Nephron (organoid): Measurements from ENCODE around the gene ERGIC1.
"Not testable (repeated sequence)": the region's sequence is repeated elsewhere in the genome, so short reads cannot be mapped to it uniquely, and the experiment has no call there.

Experiments
- H3K27ac Mint-ChIP-seq, 3 experiments: 2 replicates each; pipeline ENCODE4 v1.8.0; 2020; ENCODE audit warnings: mixed read lengths in 3 of 3, mild to moderate bottlenecking in 2 of 3, moderate library complexity in 1 of 3
- H3K27me3 Mint-ChIP-seq: 2 replicates; pipeline ENCODE4 v1.8.0; 2021; ENCODE audit warnings: low read depth, mild to moderate bottlenecking, moderate library complexity, mixed read lengths
- H3K36me3 Mint-ChIP-seq: 2 replicates; pipeline ENCODE4 v1.8.0; 2020; ENCODE audit warnings: low read depth, mixed read lengths
- H3K4me1 Mint-ChIP-seq: 2 replicates; pipeline ENCODE4 v1.8.0; 2020; ENCODE audit warnings: mixed read lengths
- H3K4me3 Mint-ChIP-seq, 3 experiments: 2 replicates each; pipeline ENCODE4 v1.8.0; 2020; ENCODE audit warnings: mild to moderate bottlenecking in 3 of 3, mixed read lengths in 3 of 3, moderate library complexity in 2 of 3
- H3K9me3 Mint-ChIP-seq: 2 replicates; pipeline ENCODE4 v1.8.0; 2020; ENCODE audit warnings: mixed read lengths
- TF ChIP-seq, protein P1 (sequence below), 3 experiments: fragments of 200-600 bp; sonication (generic); IDR thresholded peaks; one replicate each; pipeline ENCODE4 v1.5.0; 2021; ENCODE audit warnings: antibody characterized with exemption in 3 of 3; ENCODE audit not compliant: unreplicated experiment in 3 of 3

ERGIC1 gene

DNA sequence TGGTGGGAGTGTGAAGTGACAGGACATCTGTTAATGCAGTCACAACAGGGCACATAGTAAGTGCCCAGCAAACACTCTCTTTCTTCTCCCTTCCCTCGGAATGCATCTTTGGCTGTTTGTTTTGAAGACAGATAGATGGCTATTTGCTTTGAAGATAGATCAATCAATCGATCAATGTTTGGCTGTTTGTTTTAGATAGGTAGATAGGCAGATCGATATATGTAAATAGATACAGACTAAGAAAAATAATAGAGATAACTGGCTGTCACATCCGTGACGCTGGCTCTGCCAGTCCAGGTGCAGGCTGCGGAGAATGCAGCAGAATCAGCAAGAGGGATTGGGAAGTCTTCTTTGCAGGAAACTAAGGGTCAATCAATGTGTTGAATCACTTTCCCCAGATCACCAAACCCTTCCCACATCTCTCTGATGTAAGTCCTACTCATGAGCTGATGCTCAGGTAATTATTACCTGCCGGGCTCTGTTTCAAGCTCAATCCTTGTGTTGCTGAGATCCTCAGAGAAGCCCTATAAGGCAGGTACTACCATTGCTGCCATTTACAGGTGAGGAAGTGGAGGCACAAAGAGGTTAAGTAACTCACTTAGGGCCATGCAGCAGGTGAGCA is 60.8 kb downstream of the ERGIC1 start:
- peaks cover 34% of the 10 kb centered on the region for H3K36me3 Mint-ChIP-seq
- H3K4me1 Mint-ChIP-seq = peaks cover 32% of the 10 kb centered on the region
- H3K27ac Mint-ChIP-seq = no peak overlapping the region
- H3K4me3 Mint-ChIP-seq = no peak overlapping the region
- TF ChIP-seq, protein P1, sequence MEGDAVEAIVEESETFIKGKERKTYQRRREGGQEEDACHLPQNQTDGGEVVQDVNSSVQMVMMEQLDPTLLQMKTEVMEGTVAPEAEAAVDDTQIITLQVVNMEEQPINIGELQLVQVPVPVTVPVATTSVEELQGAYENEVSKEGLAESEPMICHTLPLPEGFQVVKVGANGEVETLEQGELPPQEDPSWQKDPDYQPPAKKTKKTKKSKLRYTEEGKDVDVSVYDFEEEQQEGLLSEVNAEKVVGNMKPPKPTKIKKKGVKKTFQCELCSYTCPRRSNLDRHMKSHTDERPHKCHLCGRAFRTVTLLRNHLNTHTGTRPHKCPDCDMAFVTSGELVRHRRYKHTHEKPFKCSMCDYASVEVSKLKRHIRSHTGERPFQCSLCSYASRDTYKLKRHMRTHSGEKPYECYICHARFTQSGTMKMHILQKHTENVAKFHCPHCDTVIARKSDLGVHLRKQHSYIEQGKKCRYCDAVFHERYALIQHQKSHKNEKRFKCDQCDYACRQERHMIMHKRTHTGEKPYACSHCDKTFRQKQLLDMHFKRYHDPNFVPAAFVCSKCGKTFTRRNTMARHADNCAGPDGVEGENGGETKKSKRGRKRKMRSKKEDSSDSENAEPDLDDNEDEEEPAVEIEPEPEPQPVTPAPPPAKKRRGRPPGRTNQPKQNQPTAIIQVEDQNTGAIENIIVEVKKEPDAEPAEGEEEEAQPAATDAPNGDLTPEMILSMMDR (IDR thresholded peaks at IDR 0.05; ENCODE audit: unreplicated experiment in 3 of 3) = no peak
- no peaks in the 10 kb centered on the region for H3K9me3 Mint-ChIP-seq
- no peaks in the 10 kb centered on the region for H3K27me3 Mint-ChIP-seq

DNA sequence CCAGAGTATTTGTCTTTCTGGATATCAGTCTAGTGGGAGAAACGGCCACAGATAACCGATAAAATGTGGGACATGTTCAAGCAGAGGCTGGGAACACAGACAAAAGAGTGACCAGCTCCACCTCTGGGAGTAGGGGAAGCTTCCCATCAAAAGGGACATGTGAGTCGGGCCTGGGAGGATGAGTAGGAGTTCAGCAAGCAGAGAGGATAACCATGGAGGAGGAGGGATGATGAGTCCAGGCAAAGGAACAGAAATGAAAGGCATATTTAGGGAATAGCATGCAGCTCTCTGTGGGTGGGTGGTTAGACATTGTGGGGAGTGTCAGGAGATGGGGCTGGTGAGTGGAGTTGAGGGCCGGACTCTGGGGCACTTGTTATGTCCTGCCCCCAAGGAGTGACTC is 61.5 kb downstream of the ERGIC1 start:
- Mint-ChIP-seq H3K27me3 (no peaks in the 10 kb centered on the region), H3K4me1 (peaks cover 39% of the 10 kb centered on the region), H3K36me3 (peaks cover 34% of the 10 kb centered on the region), H3K4me3 (no peak overlapping the region), H3K9me3 (no peaks in the 10 kb centered on the region), H3K27ac (peak overlapping the region in 1 of 3 experiments; percentile 17)
- TF ChIP-seq, protein P1 (IDR thresholded peaks at IDR 0.05; ENCODE audit: unreplicated experiment in 3 of 3) = no peak

DNA sequence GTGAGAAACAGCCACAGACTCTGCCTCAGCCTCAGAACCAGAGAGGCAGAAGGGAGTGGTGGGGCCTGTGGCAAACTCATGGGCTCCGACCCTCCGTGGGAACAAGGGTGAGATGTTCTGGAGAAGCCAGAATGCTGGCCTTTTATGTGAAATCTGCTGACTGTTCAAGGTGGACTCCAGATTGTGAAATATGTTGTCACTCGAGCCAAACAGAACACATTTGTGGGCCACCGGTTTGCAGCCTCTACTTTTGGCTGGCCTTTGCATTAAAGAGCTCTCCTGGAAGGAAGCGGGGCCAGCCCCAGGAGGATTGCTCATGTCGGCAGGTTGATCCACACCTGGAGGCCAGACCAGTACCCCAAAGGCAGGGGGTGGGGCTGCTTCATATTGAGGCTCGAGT is 62.4 kb downstream of the ERGIC1 start:
- TF ChIP-seq, protein P1 (IDR thresholded peaks at IDR 0.05; ENCODE audit: unreplicated experiment in 3 of 3) = no peak
- Mint-ChIP-seq H3K27ac (no peak overlapping the region), H3K9me3 (no peaks in the 10 kb centered on the region), H3K4me1 (peaks cover 47% of the 10 kb centered on the region), H3K27me3 (no peaks in the 10 kb centered on the region), H3K36me3 (peaks cover 34% of the 10 kb centered on the region), H3K4me3 (no peak overlapping the region)

DNA sequence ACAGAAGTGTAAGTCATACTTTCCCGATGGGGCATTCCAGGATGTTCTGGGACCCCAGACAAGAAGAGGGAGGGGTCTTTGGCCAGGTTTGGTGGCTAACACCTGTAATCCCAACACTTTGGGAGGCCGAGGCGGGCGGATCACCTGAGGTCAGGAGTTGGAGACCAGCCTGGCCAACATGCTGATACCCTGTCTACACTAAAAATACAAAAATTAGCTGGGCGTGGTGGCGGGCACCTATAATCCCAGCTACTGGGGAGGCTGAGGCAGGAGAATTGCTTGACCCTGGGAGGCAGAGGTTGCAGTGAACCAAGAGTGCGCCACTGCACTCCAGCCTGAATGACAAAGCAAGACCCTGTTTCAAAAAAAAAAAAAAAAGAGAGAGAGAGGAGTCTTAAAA is 63.0 kb downstream of the ERGIC1 start:
- H3K36me3 Mint-ChIP-seq = peaks cover 30% of the 10 kb centered on the region

DNA sequence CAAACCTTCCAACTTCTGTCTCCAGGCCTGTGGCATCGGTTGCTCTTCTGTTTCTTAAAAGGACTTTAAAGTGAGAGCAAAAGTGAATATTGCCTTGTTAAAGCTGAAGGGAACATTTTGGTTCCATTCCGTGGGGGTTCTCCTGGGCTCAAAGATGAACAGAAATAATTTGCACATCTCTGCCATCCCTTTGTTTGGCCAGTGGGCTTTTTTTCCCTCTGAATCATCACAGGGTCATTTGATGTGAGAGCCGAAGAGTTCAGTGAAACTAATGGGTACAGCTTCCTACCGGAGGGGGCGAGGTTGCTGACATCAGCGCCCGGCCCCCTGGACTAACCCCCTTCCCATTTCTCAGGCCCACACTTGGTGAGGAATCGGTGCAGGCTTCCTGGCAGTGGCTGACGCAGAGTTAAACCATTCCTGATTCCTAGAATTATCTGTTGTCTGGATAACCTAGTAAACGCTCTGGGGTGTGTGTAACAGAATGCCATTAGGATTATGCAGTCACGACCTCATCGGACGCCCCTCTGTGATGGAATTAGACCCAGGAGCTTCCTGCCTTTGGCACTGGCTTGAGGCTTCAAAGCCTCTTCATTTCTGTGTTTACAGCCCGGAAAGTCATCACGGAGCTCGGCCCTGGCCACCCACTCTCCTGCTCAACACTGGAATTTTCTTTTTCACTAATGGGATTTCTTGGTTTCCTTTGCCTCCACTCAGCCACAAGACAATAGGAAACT is 63.6 kb downstream of the ERGIC1 start:
- Mint-ChIP-seq H3K27ac (peak overlapping the region; percentile 81 to 93 (median 81)), H3K9me3 (no peaks in the 10 kb centered on the region), H3K27me3 (no peaks in the 10 kb centered on the region), H3K4me3 (no peak overlapping the region), H3K4me1 (peaks cover 48% of the 10 kb centered on the region), H3K36me3 (peaks cover 30% of the 10 kb centered on the region)
- TF ChIP-seq, protein P1 (IDR thresholded peaks at IDR 0.05; ENCODE audit: unreplicated experiment in 3 of 3) = no peak

More for the DNA sequence above, 63.0 kb downstream of the ERGIC1 start:
- Mint-ChIP-seq H3K4me1 (peaks cover 45% of the 10 kb centered on the region), H3K27ac (peak overlapping the region in 2 of 3 experiments; percentile 81 to 93)
- H3K9me3 Mint-ChIP-seq, H3K4me3 Mint-ChIP-seq, H3K27me3 Mint-ChIP-seq: not testable (repeated sequence)

DNA sequence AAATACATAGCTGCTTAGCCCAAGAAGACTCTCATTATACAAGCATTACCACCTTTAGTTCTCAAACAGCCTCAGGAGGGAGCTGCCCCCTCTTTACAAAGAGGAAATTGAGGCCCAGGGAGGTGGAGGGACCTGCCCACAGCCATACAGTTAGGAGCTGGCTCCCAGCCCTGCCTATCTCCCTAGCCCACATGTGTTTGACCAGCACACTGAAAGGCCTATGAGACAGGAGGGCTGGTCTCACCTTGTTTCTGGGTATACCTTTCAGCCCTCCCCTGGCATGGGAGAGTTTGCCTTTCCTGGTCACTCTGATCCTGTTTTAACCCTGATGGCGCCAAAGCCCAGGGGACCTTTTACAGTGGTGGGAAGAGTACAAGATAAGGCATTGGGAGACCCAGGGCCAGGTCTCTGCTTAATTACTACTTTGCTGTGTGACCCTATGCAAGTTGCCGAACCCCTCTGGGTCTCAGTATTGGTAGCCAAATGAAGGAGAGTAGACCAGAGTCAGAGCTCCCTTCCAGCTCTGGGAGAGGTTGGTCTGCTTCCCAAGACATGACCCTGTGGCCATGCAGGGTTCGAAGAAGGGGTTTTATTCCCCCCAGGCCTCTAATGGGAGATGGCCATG is 64.3 kb downstream of the ERGIC1 start:
- Mint-ChIP-seq H3K9me3 (no peaks in the 10 kb centered on the region), H3K4me1 (peaks cover 52% of the 10 kb centered on the region), H3K4me3 (no peak overlapping the region), H3K27ac (peak overlapping the region; percentile 81 to 93 (median 81)), H3K27me3 (no peaks in the 10 kb centered on the region), H3K36me3 (peaks cover 30% of the 10 kb centered on the region)
- TF ChIP-seq, protein P1 (IDR thresholded peaks at IDR 0.05; ENCODE audit: unreplicated experiment in 3 of 3) = no peak
